Mucosa of rectum (tissue), 2 donors: ENCODE measurements around the gene NSG1.

Source experiments
- H3K27ac ChIP-seq, 2 donors: one replicate each; pipeline ENCODE4 v1.7.0; 2013; ENCODE audit warnings: inconsistent platforms in 2 of 2, low read depth in 2 of 2, low read length in 2 of 2
- H3K27me3 ChIP-seq, 2 donors: one replicate each; pipeline ENCODE4 v1.7.0; 2013; ENCODE audit warnings: low read length in 2 of 2; ENCODE audit not compliant: control insufficient read depth in 2 of 2, insufficient read depth in 2 of 2
- H3K36me3 ChIP-seq, 2 donors: one replicate each; pipeline ENCODE4 v1.7.0; 2013; ENCODE audit warnings: low read length in 2 of 2; ENCODE audit not compliant: control insufficient read depth in 2 of 2, insufficient read depth in 2 of 2
- H3K4me1 ChIP-seq, 2 donors: one replicate each; pipeline ENCODE4 v1.7.0; 2013; ENCODE audit warnings: low read length in 2 of 2, mild to moderate bottlenecking in 1 of 2; ENCODE audit not compliant: control insufficient read depth in 2 of 2, insufficient read depth in 2 of 2
- H3K4me3 ChIP-seq, 2 donors: one replicate each; pipeline ENCODE4 v1.7.0; 2013; ENCODE audit warnings: low read length in 2 of 2
- H3K9ac ChIP-seq, 2 donors: one replicate each; pipeline ENCODE4 v1.7.0; 2013; ENCODE audit warnings: low read length in 2 of 2, low read depth in 1 of 2, mild to moderate bottlenecking in 1 of 2
- H3K9me3 ChIP-seq, 2 donors: one replicate each; pipeline ENCODE4 v1.7.0; 2013; ENCODE audit warnings: low read length in 2 of 2; ENCODE audit not compliant: control insufficient read depth in 2 of 2
- donor health status: healthy.
- donor health status: Normal muscosa, but diverticular disease.

NSG1 gene

GRCh38 chr4:4423706-4424498 lies 37.0 kb downstream of the NSG1 start:
- Histone ChIP-seq H3K27ac (no peak overlapping the region), H3K27me3 (no peaks in the 10 kb centered on the region), H3K9ac (no peak overlapping the region), H3K9me3 (no peaks in the 10 kb centered on the region), H3K36me3 (peaks cover 37 to 52% of the 10 kb centered on the region in 2 donors), H3K4me3 (no peak overlapping the region), H3K4me1 (no peaks in the 10 kb centered on the region)

GRCh38 chr4:4424499-4425115 lies 37.7 kb downstream of the NSG1 start:
- no peak overlapping the region for H3K27ac ChIP-seq

GRCh38 chr4:4425119-4425690 lies 38.3 kb downstream of the NSG1 start:
- Histone ChIP-seq H3K27ac (no peak overlapping the region), H3K9ac (no peak overlapping the region), H3K9me3 (no peaks in the 10 kb centered on the region), H3K4me3 (no peak overlapping the region), H3K4me1 (no peaks in the 10 kb centered on the region), H3K27me3 (no peaks in the 10 kb centered on the region), H3K36me3 (peaks cover 30 to 39% of the 10 kb centered on the region in 2 donors)

More at GRCh38 chr4:4424499-4425115, 37.7 kb downstream of the NSG1 start:
- H3K4me3 ChIP-seq, result no peak overlapping the region
- H3K9me3 ChIP-seq, result no peaks in the 10 kb centered on the region
- no peaks in the 10 kb centered on the region for H3K27me3 ChIP-seq
- no peak overlapping the region for H3K9ac ChIP-seq
- H3K36me3 ChIP-seq, result peaks cover 35 to 45% of the 10 kb centered on the region in 2 donors
- H3K4me1 ChIP-seq, result no peaks in the 10 kb centered on the region

- Histone ChIP-seq H3K9me3 (no peaks in the 10 kb centered on the region), H3K4me1 (no peaks in the 10 kb centered on the region), H3K4me3 (no peak overlapping the region), H3K27ac (no peak overlapping the region), H3K36me3 (peaks cover 25 to 34% of the 10 kb centered on the region in 2 donors), H3K27me3 (no peaks in the 10 kb centered on the region), H3K9ac (no peak overlapping the region)
Observed at GRCh38 chr4:4425696-4426095, 38.8 kb downstream of the NSG1 start.

- no peaks in the 10 kb centered on the region for H3K9me3 ChIP-seq
- no peak overlapping the region for H3K4me3 ChIP-seq
- peaks cover 21 to 27% of the 10 kb centered on the region in 2 donors for H3K36me3 ChIP-seq
- H3K4me1 ChIP-seq, result no peaks in the 10 kb centered on the region
- no peak overlapping the region for H3K9ac ChIP-seq
- H3K27me3 ChIP-seq, result no peaks in the 10 kb centered on the region
- no peak overlapping the region for H3K27ac ChIP-seq
Observed at GRCh38 chr4:4426511-4427120, 39.7 kb downstream of the NSG1 start.

GRCh38 chr4:4427121-4427870 lies 40.4 kb downstream of the NSG1 start:
- H3K27me3 ChIP-seq, result no peaks in the 10 kb centered on the region
- no peaks in the 10 kb centered on the region for H3K9me3 ChIP-seq
- no peak overlapping the region for H3K9ac ChIP-seq
- no peak overlapping the region for H3K4me3 ChIP-seq
- no peak overlapping the region for H3K27ac ChIP-seq
- H3K4me1 ChIP-seq, result no peaks in the 10 kb centered on the region
- H3K36me3 ChIP-seq, result peaks cover 19 to 23% of the 10 kb centered on the region in 2 donors

- no peak overlapping the region for H3K27ac ChIP-seq
Observed at GRCh38 chr4:4427886-4428285, 41.0 kb downstream of the NSG1 start.

GRCh38 chr4:4428966-4429875 lies 42.3 kb downstream of the NSG1 start:
- Histone ChIP-seq H3K36me3 (peaks cover 18 to 23% of the 10 kb centered on the region in 2 donors), H3K4me1 (no peaks in the 10 kb centered on the region), H3K27ac (no peak overlapping the region), H3K9me3 (no peaks in the 10 kb centered on the region), H3K27me3 (no peaks in the 10 kb centered on the region), H3K4me3 (no peak overlapping the region), H3K9ac (no peak overlapping the region)

More at GRCh38 chr4:4427886-4428285, 41.0 kb downstream of the NSG1 start:
- Histone ChIP-seq H3K9me3 (no peaks in the 10 kb centered on the region), H3K36me3 (peaks cover 23% of the 10 kb centered on the region in 2 donors), H3K9ac (no peak overlapping the region), H3K27me3 (no peaks in the 10 kb centered on the region), H3K4me3 (no peak overlapping the region), H3K4me1 (no peaks in the 10 kb centered on the region)
